ENCODE results near the gene CASP10.

CASP10 gene

GRCh38 chr2:201208563-201209252, 25.8 kb downstream of the CASP10 start:
- FAIRE-seq (no peak), DNase-seq (ENCODE audit: insufficient read length, low spot score) (no peak)
- TF ChIP-seq CTCF (IDR thresholded peaks at IDR 0.05; ENCODE audit: insufficient read depth, missing control alignments) = no peak

GRCh38 chr2:201215963-201216362, 33.0 kb downstream of the CASP10 start:
- FAIRE-seq (no peak), DNase-seq (ENCODE audit: insufficient read length, low spot score) (no peak)
- TF ChIP-seq CTCF (IDR thresholded peaks at IDR 0.05; ENCODE audit: insufficient read depth, missing control alignments) = no peak

GRCh38 chr2:201216918-201217317, 34.0 kb downstream of the CASP10 start:
- DNase-seq (ENCODE audit: insufficient read length, low spot score) (no peak), FAIRE-seq (no peak)
- no peak for TF ChIP-seq CTCF (IDR thresholded peaks at IDR 0.05; ENCODE audit: insufficient read depth, missing control alignments)

GRCh38 chr2:201218780-201219179, 35.8 kb downstream of the CASP10 start:
- no peak for TF ChIP-seq CTCF (IDR thresholded peaks at IDR 0.05; ENCODE audit: insufficient read depth, missing control alignments)
- DNase-seq (ENCODE audit: insufficient read length, low spot score) = no peak
- no peak for FAIRE-seq

- no peak for DNase-seq (ENCODE audit: insufficient read length, low spot score)
- TF ChIP-seq CTCF (IDR thresholded peaks at IDR 0.05; ENCODE audit: insufficient read depth, missing control alignments) = no peak
- no peak for FAIRE-seq
These were observed 36.6 kb downstream of the CASP10 start for GRCh38 chr2:201219328-201220096.

- no peak for TF ChIP-seq CTCF (IDR thresholded peaks at IDR 0.05; ENCODE audit: insufficient read depth, missing control alignments)
- FAIRE-seq (no peak), DNase-seq (ENCODE audit: insufficient read length, low spot score) (no peak)
These were observed 37.2 kb downstream of the CASP10 start for GRCh38 chr2:201220102-201220570.

Measured in D721Med (cell line).